ENCODE measurements around the gene AKR1B15.

The AKR1B15 gene

GRCh38 chr7:134619627-134620331, 70.9 kb downstream of the AKR1B15 start:
- no peak for DNase-seq

GRCh38 chr7:134622303-134622995, 73.5 kb downstream of the AKR1B15 start:
- no peak for DNase-seq

- DNase-seq, result no peak
Measured at GRCh38 chr7:134623193-134623592, 74.3 kb downstream of the AKR1B15 start.

GRCh38 chr7:134625550-134625949, 76.6 kb downstream of the AKR1B15 start:
- no peak for DNase-seq

- DNase-seq, result no peak
Measured at GRCh38 chr7:134627109-134627774, 78.3 kb downstream of the AKR1B15 start.

- no peak for DNase-seq
Measured at GRCh38 chr7:134627775-134628153, 78.9 kb downstream of the AKR1B15 start.

GRCh38 chr7:134629445-134629844, 80.5 kb downstream of the AKR1B15 start:
- no peak for DNase-seq

All from left hindlimb (tissue), 1 donor.